NCI-H2081 treated with DMSO at 0.1 percent for 48 hours (cell line): ENCODE measurements around the gene KRT33A.

ENCODE experiments used
- DNase-seq: peaks from one replicate; lab custom pipeline; 2025; lab: John Stamatoyannopoulos, UW

KRT33A gene

DNA sequence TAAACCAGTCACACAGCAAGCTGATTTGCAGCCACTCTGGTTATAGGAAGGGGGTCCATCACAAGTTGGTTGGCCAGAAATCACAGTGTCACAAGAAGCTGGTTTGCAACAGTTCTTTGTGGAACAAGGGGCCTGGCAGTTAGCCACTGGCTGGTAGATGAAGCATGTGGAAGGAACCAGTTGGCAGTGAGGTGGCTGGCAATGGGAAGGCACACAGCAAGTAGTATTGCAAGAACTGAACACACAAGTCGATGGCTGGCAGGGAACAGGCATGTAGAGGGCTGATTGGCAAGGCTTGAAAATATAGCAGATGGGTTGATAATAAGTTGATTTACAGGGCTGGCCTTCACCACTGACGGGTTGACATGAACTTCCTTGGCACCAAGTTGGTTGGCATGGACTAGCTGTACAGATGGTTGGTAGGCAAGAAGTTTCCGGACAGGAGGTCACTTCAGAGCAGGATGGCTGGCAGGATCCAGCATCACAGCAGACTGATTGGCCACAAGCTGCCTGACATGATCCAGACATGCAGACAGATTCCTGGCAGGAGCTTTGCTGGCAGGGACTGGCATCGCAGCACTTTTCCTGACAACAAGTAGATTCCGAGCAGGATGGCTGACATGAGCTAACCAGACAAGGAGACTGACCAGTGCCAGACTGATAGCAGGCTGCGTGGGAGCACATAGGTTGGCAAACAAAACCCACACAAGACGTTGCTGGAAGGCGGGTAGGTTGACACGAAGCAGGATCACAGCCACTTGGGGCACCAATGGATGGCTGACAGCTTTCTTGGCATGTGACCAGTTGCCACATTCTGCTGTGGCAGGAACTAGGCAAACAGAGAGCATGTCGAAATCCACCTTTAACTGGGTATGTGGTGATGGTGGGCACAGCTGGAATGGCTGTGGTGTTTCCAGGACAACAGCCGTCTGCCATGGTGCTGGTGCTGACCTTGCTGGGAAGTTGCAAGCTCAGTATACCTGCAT lies 48.4 kb downstream of the KRT33A start, which contains the start of gene KRTAP29-1:
Gene KRTAP29-1, minus strand, starts transcription at position 936 of the 986 bp plus-strand sequence. Its CDS starts 0 bp downstream, at position 936.
- no peak for DNase-seq

GRCh38 chr17:41301204-41301790 lies 49.3 kb downstream of the KRT33A start:
- DNase-seq = no peak

DNA sequence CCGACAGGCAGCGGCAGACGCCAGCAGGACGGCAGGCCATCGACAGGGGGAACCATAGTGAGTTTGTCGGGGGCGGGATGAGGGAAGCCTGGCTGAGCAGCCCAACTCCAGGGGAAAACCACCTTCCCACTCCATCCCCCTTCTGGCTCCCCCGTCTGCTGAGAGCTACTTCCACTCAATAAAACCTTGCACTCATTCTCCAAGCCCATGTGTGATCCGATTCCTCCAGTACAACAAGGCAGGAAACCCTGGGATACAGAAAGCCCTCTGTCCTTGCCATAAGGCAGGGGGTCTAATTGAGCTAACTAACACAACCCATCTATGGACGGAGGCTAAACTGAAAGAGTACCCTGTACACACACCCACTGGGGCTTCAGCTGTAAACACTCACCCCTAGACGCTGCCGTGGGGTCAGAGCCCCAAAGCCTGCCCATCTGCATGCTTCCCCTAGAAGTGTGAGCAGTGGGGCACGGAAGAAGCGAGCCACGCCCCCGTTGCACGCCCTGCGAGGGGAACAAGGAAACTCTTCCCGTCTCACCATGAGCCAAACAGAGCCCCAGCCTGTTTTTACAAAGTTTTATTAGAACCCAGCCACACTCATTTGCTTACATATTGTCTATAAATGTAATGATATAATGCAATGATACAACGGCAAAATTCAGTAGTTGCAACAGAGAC lies 52.0 kb downstream of the KRT33A start:
- DNase-seq = no peak

DNA sequence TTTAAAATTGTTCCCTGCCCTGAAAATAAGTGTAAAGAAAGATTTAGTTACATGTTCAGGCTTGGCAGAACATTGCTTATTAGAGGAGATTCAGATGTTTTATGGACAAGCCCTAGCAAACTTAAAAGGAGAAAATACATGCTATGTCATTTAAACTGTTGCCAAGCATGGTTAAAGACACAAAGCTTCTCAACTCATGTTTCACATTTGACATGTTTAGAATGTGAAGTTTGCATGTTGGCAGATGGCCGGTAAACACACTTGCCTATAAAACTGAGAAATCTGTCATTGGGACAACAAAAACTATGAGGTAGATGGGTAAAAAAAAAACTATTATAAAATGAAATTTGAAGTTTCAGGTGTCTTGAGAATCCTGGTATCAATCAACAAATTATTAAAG lies 53.8 kb downstream of the KRT33A start:
- no peak for DNase-seq
